GM19397 (cell line): Measurements from ENCODE around the gene SRRM5.
A peak's percentile ranks its signal among the peaks of the same experiment; 100 is the strongest.
"Not testable (repeated sequence)": the region's sequence is repeated elsewhere in the genome, so short reads cannot be mapped to it uniquely, and the experiment has no call there.

ENCODE experiments used
- ATAC-seq: cut with Tn5 transposase; IDR thresholded peaks from one replicate; pipeline ENCODE4 v1.9.1; 2021; ENCODE audit warnings: mild to moderate bottlenecking, moderate library complexity; ENCODE audit not compliant: unreplicated experiment

The SRRM5 gene

DNA sequence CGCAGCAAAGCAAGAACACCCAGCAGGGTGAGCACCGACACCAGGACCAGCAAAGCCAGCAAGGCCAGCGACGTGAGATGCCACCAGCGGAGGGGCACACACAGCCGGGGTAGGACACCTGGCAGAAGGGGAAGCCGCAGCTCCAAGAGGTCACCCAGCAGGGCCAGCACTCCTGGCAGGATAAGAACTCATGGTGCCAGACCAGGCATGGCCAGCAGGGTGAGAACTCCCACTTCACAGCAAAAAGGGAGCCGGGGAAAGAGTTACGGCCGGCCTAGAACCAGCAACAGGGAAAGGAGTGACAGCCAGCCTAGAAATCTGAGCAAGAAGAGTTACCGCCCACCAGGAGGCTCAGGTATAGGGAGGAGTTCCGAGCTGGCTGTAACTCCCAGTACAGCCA is 486 bp downstream of the SRRM5 start:
- ATAC-seq = no peak

GRCh38 chr19:43616306-43616705 is 4.4 kb downstream of the SRRM5 start:
- no peak for ATAC-seq

DNA sequence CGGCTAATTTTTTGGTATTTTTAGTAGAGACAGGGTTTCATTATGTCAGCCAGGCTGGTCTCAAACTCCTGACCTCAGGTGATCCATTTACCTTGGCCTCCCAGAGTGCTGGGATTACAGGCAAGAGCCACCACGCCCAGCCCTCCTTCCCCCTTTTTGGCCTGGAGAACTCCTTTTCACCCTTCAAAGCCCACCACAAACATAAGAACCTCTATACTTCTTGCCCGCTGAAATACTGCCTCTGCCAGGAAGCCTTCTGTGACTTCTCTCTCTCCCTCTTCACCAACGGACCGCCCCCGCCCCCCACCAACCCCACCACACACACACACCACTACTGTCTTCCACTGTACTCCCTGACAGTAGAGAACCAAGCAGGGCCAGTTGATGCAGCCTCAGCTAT is 5.1 kb downstream of the SRRM5 start:
- no peak for ATAC-seq

DNA sequence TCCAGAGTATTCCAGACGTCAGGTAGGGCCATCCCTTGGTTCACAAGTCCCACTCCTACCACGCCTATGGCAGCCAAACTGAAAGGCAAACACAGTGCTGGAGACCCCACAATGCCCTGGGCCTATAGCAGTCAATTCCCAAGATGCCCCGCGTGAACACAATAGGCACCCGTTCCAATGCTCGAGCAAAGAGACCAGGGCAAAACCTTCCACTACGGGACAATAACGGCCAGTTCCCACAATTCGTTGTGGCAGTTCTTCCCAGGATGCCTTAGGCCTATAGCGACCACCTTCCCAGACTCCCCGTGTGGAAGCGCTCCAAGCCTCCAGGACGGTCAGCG is 7.0 kb downstream of the SRRM5 start:
- peak; percentile 8 for ATAC-seq

GRCh38 chr19:43619262-43620060 is 7.6 kb downstream of the SRRM5 start, which contains the start of gene ZNF428:
Gene ZNF428 (minus strand): TSS chr19:43619629. CDS start chr19:43614304, 5,325 bp downstream.
- ATAC-seq = peak; percentile 87

GRCh38 chr19:43620061-43621001 is 8.4 kb downstream of the SRRM5 start:
- ATAC-seq = no peak

GRCh38 chr19:43622070-43622469 is 10.2 kb downstream of the SRRM5 start:
- ATAC-seq = no peak

DNA sequence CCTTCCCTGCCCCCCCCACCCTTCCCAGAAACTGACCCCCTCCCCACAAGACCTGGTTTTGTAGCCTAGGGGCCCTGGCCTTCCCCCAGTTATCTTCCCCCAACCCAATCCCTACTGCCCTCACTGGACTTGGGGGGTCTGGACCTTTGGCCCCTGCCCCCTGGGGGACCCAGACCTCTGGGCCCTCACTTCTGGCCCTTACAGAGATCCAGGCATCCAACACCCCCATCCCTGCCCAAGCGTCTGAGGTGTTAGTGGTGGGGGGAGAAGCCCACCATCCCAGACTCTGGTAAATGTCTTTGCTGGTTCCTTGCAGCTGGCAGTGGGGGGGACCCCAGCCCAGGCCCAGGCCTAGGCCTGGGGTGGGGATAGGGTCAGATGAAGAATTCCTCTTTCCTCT is 11.1 kb downstream of the SRRM5 start:
- ATAC-seq = no peak

DNA sequence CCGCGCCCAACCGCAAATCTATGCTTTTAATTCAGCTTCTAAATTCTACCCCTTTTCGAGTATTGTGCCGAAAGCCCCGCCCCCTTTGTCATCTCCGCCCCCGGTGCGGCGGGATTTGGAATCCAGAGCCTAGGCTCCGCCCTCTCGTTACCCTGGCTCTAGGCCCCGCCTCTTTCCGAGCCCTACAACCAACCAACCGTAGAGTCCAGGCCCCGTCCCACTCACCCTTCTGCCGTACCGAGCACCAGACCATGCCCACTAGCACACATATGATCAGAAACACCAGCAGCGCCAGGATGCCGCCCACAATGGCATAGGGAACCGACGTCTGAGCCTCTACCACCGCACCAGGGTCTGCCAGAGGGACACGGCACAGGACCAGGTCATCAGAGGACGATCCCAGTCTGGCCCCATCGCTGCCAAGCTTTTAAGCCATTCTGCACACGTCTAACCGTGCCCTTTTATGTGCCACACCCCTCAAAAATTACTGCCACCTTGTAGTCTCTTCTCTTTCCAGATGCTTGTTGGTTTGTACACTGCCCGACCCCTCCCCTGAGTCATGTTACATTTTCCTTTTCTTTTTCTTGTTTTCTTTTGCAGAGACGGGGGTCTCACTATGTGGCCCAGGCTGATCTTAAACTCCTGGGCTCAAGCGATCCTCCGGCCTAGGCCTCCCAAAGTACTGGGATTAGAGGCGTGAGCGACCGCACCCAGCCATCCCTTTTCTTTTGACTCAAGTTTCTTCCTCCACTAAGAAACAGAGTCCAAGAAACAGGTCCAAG is 12.2 kb downstream of the SRRM5 start:
- ATAC-seq = no peak

DNA sequence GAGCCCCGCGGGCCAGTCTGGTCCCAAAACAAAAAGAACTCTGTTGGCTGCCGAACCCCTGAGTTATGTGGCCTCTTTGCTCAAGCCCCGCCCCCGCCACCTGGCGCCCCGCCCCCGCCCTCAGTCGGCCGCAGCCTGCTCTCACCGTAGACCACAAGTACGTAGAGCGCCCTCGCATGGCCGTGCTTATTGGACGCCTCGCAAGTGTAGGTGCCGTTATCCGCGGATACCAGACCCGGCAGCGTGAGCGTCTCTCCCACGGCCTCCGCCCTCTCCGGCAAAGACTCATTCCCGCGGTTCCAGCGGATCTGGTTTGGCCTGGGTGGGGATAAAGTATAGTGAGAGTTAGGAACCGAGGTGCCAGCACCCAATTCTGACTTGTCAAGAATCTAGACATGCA is 13.0 kb downstream of the SRRM5 start:
- no peak for ATAC-seq

- no peak for ATAC-seq
Measured at GRCh38 chr19:43625918-43626579, 14.2 kb downstream of the SRRM5 start.

- ATAC-seq = no peak
Measured at GRCh38 chr19:43626838-43627237, 14.9 kb downstream of the SRRM5 start.

DNA sequence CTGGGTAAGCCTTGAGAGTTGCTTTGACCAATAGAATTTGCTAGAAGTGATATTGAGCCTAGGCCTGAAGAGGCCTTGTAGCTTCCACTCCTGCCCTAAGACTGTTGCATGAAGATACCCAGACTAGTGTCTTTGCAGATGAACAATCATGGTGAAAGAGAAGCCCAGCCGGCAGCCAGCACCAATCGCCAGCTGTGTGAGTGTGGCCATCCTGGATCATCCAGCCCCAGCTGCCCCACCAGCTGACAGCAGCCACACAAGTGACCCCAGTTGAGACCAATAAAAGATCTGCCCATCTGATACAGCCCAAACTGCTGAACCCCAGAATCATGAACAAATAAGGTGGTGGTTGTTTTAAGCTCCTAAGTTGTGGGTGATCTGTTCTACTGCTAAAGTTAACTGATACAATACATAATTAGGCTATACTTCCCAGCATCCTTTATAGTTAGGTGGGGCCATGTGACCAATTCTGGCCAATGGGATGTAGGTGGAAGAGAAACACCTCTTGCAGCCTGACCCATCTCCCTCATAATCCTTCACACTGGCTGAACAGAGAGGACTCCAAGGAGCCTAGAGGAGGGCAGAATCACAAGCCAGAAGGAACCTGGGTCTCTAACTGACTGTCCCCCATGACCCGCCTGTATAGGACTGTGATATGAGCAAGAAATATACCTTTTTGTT is 16.9 kb downstream of the SRRM5 start:
- ATAC-seq = no peak

GRCh38 chr19:43631491-43631890 is 19.6 kb downstream of the SRRM5 start:
- ATAC-seq = no peak

- ATAC-seq = no peak
Measured at GRCh38 chr19:43633520-43633919, 21.6 kb downstream of the SRRM5 start.

DNA sequence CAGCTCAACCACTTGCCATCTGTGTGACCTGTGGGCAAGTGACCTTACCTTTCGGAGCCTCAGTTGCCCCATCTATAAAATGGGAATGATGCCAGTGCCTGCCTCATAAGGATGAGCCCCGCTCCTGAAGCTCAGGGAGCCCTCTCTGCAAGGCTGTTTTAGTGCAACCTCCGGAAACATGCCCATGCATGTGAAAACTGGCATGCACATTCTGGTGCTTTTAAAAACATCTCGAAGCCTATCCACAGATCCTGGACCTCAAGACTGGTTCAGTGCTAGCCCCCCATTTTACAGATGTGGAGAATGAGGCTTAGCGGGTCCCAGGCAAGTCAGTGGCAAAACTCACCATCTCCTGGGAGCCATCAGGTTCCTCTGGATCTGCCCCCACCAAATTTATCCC is 22.2 kb downstream of the SRRM5 start:
- no peak for ATAC-seq

DNA sequence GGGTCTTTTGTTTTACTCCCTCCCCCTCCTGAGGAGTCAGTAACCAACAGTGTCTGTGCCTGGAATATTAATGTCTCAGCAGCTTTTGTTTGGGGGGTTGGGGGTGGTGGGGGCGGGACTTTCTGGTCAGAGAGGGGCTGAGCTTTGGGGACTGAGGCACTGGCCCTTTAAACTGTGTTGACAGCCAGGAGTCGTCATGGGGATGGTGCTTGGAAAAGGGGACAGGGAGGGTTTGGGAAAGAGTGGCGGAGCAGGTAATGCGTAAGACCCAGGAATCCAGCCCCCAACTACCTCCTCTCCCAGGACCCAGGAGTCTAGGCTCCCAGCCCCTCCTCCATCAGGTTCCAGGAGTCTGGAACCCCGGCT is 22.6 kb downstream of the SRRM5 start:
- no peak for ATAC-seq

- ATAC-seq = no peak
Measured at GRCh38 chr19:43634872-43635560, 23.1 kb downstream of the SRRM5 start.

GRCh38 chr19:43635561-43635940 is 23.7 kb downstream of the SRRM5 start:
- not testable (repeated sequence) for ATAC-seq
